ENCODE results near the gene FRS3. TPM values are rescaled to one million over a fixed set of nuclear protein-coding genes. Genes with fewer than 3 reads are reported as not detected.

Gene FRS3
- total and polyA plus RNA-seq, 2 of the 8 experiments (the other 6 are each of a cell fraction or from before 2014, with no cell fraction given) = 3.4 to 4.4 TPM

DNA sequence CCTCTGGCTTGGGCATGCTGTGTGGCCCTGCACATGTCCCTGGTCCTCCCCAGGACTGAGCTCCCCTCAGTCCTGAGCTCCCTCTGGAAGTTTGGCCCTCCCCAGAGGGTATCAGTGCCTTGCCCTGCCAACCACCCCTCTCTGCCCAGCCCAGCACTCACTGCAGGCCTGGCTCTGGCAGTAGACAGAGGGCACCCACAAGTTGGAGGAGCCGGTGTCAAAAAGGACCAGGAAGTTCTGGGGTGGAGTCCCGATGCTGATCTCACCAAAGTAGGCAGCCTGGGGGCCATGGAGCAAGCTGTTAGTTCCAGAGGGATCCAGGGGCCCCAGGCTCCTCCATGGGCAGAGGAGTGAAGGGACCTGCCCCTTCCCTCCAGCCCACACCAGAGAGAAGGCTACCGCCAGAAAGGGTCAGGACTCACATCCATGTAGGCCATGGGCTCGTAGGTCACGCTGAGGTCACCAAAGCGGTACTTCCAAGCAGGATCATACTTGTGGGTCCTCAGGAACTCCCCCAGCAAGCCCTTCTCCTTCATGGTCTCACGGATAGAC is 35.4 kb downstream of the FRS3 start (continued):
- TF ChIP-seq CBX8 (IDR thresholded peaks at IDR 0.05; ENCODE audit: borderline replicate concordance, low read depth, low read length) = no peak
- TF ChIP-seq TAF1 (IDR thresholded peaks at IDR 0.05; ENCODE audit: low read depth, low read length) = no peak
- TF ChIP-seq, protein P1, sequence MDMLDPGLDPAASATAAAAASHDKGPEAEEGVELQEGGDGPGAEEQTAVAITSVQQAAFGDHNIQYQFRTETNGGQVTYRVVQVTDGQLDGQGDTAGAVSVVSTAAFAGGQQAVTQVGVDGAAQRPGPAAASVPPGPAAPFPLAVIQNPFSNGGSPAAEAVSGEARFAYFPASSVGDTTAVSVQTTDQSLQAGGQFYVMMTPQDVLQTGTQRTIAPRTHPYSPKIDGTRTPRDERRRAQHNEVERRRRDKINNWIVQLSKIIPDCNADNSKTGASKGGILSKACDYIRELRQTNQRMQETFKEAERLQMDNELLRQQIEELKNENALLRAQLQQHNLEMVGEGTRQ (IDR thresholded peaks at IDR 0.05; ENCODE audit: low read length) = no peak
- TF ChIP-seq RAD21 (IDR thresholded peaks at IDR 0.05 in 1 of 2, conservative IDR thresholded peaks at IDR 0.05 in 1 of 2; ENCODE audit: low read depth in 2 of 2, low read length in 2 of 2) = no peak
- TF ChIP-seq CTBP2 (IDR thresholded peaks at IDR 0.05; ENCODE audit: borderline replicate concordance, insufficient read depth, insufficient read length, low read length) = no peak
- no peak for TF ChIP-seq CBX5 (IDR thresholded peaks at IDR 0.05; ENCODE audit: low read depth, low read length)
- TF ChIP-seq KDM4A (IDR thresholded peaks at IDR 0.05; ENCODE audit: low read depth, low read length, severe bottlenecking) = no peak
